ENCODE measurements around the gene ERBB4.

ERBB4 gene

GRCh38 chr2:212530373-212530772 lies 8.2 kb downstream of the ERBB4 start:
- H3K36me3 ChIP-seq (ENCODE audit: control insufficient read depth, insufficient read depth, low read length), result no peaks in the 10 kb centered on the region
- no peak overlapping the region for H3K4me3 ChIP-seq (ENCODE audit: insufficient read depth, low read depth, low read length)
- peaks cover under 1% of the 10 kb centered on the region for H3K4me1 ChIP-seq (ENCODE audit: control insufficient read depth, insufficient read depth, low read length)
- 83 to 100% methylated on average over 1 of the region's 1 CpG for WGBS, 2 experiments
- H3K27ac ChIP-seq (ENCODE audit: insufficient read depth, low read depth, low read length, poor library complexity, severe bottlenecking), result no peak overlapping the region
- H3K27me3 ChIP-seq (ENCODE audit: control insufficient read depth, insufficient read depth, low read length, poor library complexity, severe bottlenecking), result peaks cover 18% of the 10 kb centered on the region
- H3K9me3 ChIP-seq (ENCODE audit: control insufficient read depth, low read length), result no peaks in the 10 kb centered on the region

DNA sequence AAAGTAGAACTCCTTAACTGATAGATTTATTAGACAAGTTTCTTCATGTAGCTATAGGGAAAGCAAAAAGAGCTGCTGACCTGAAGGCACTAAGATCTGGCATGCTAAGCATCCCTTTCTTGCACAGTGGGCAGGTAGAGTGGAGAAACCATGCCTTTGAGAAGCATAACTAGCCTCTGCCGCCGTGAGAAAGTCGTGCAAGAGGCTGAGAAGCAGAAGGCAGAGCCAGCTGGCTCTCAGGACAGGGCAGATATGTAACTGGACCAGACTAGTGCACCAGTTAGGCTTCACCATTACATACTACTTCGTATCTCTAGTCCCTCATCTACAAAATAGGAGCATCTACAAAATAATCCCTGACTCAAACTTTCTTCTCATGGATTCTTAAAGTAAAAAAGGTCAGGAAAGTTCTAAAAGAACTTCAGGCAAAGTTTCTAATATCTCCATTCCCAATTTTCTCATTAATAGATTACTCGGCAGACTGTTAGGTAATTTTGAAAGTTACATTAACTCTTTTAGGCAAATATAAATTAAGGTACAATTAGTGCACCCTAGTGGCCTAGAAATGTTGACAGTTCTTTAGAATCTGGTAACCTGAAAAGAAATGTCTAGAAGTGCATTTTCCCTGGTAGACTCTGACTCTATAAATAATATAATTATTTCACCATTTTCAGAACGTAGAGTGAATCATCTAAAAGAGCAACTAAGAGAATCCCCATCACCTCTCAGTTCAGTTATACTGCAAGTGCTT lies 10.3 kb downstream of the ERBB4 start:
- WGBS, 2 experiments, result 69 to 79% methylated on average over 5 of the region's 6 CpGs
- no peak overlapping the region for H3K4me3 ChIP-seq (ENCODE audit: insufficient read depth, low read depth, low read length)
- no peak overlapping the region for H3K27ac ChIP-seq (ENCODE audit: insufficient read depth, low read depth, low read length, poor library complexity, severe bottlenecking)
- no peaks in the 10 kb centered on the region for H3K4me1 ChIP-seq (ENCODE audit: control insufficient read depth, insufficient read depth, low read length)
- H3K27me3 ChIP-seq (ENCODE audit: control insufficient read depth, insufficient read depth, low read length, poor library complexity, severe bottlenecking), result no peaks in the 10 kb centered on the region
- no peaks in the 10 kb centered on the region for H3K9me3 ChIP-seq (ENCODE audit: control insufficient read depth, low read length)
- no peaks in the 10 kb centered on the region for H3K36me3 ChIP-seq (ENCODE audit: control insufficient read depth, insufficient read depth, low read length)

- H3K4me3 ChIP-seq (ENCODE audit: insufficient read depth, low read depth, low read length), result no peak overlapping the region
- no peak overlapping the region for H3K27ac ChIP-seq (ENCODE audit: insufficient read depth, low read depth, low read length, poor library complexity, severe bottlenecking)
- WGBS, 2 experiments, result 100% methylated on average over 1 of the region's 1 CpG
- H3K4me1 ChIP-seq (ENCODE audit: control insufficient read depth, insufficient read depth, low read length), result no peaks in the 10 kb centered on the region
- no peaks in the 10 kb centered on the region for H3K36me3 ChIP-seq (ENCODE audit: control insufficient read depth, insufficient read depth, low read length)
- no peaks in the 10 kb centered on the region for H3K27me3 ChIP-seq (ENCODE audit: control insufficient read depth, insufficient read depth, low read length, poor library complexity, severe bottlenecking)
- H3K9me3 ChIP-seq (ENCODE audit: control insufficient read depth, low read length), result no peaks in the 10 kb centered on the region
Observed at GRCh38 chr2:212526059-212526458, 12.5 kb downstream of the ERBB4 start.

DNA sequence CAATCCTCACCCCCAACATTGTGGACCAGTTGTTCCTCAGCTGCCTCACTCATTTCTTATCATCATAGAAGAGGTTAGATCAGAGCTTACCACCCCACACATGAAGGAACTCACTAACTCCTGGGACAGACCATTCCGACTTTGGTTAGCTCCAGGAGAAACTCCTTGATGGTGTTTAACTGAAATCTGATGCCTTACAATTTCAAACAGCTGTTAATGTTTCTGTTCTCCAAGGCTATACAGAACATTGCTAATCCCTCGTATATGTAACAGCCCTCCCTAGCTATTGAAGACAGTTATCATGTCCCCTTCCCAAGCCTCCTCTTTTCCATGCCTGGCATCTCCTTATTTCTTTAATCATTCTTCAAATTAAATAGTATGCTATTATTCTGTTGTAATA lies 14.8 kb downstream of the ERBB4 start:
- Histone ChIP-seq H3K36me3 (ENCODE audit: control insufficient read depth, insufficient read depth, low read length) (no peaks in the 10 kb centered on the region), H3K9me3 (ENCODE audit: control insufficient read depth, low read length) (no peaks in the 10 kb centered on the region), H3K27ac (ENCODE audit: insufficient read depth, low read depth, low read length, poor library complexity, severe bottlenecking) (no peak overlapping the region), H3K27me3 (ENCODE audit: control insufficient read depth, insufficient read depth, low read length, poor library complexity, severe bottlenecking) (no peaks in the 10 kb centered on the region), H3K4me3 (ENCODE audit: insufficient read depth, low read depth, low read length) (no peak overlapping the region), H3K4me1 (ENCODE audit: control insufficient read depth, insufficient read depth, low read length) (no peaks in the 10 kb centered on the region)
- WGBS, 2 experiments, result 62 to 69% methylated on average over 2 of the region's 2 CpGs

DNA sequence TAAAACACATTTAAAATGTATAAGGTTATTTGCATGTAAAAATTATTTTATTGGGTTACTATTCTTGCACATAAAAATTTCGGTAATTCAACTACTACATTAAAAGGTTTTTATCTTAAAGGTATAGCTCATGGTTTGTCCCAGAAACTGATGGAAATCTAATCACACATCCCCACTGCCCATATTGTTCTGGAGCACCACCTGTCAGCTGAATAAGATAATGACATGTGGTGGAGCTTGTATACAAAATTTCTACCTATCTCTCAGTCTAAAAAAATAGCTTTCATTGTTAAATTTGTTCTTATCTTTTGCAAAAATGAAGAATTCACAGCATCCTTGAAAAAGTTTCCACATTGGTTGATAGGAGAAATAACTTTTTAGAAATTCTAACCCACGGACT lies 18.3 kb downstream of the ERBB4 start:
- H3K4me1 ChIP-seq (ENCODE audit: control insufficient read depth, insufficient read depth, low read length), result no peaks in the 10 kb centered on the region
- H3K4me3 ChIP-seq (ENCODE audit: insufficient read depth, low read depth, low read length), result no peak overlapping the region
- no peaks in the 10 kb centered on the region for H3K9me3 ChIP-seq (ENCODE audit: control insufficient read depth, low read length)
- no peaks in the 10 kb centered on the region for H3K27me3 ChIP-seq (ENCODE audit: control insufficient read depth, insufficient read depth, low read length, poor library complexity, severe bottlenecking)
- WGBS, 2 experiments, result 62 to 71% methylated on average over 1 to 2 of the region's 2 CpGs
- H3K27ac ChIP-seq (ENCODE audit: insufficient read depth, low read depth, low read length, poor library complexity, severe bottlenecking), result no peak overlapping the region
- no peaks in the 10 kb centered on the region for H3K36me3 ChIP-seq (ENCODE audit: control insufficient read depth, insufficient read depth, low read length)

DNA sequence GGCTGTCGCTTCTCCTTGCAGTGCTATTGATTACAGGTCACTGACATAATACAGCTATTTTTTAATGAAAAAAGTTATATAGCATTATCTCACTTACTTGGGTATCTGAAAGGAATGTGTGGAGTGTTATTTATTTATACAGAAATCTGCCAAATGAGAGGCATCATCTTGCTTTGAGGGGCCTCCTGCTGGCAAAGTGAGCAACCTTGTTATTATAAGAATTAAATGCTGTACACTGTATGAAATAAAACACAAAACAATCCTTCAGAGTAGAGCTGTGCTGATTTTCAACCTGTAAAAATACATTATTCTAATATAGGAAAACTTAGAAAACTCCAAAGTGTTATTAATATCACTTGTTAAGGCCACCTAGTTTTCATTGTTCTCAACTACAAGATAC lies 20.9 kb downstream of the ERBB4 start:
- Histone ChIP-seq H3K9me3 (ENCODE audit: control insufficient read depth, low read length) (no peaks in the 10 kb centered on the region), H3K4me1 (ENCODE audit: control insufficient read depth, insufficient read depth, low read length) (no peaks in the 10 kb centered on the region), H3K36me3 (ENCODE audit: control insufficient read depth, insufficient read depth, low read length) (no peaks in the 10 kb centered on the region), H3K27me3 (ENCODE audit: control insufficient read depth, insufficient read depth, low read length, poor library complexity, severe bottlenecking) (no peaks in the 10 kb centered on the region), H3K27ac (ENCODE audit: insufficient read depth, low read depth, low read length, poor library complexity, severe bottlenecking) (no peak overlapping the region), H3K4me3 (ENCODE audit: insufficient read depth, low read depth, low read length) (no peak overlapping the region)
- WGBS, 2 experiments, result no CpG with 5 or more reads among the region's 1 CpG

GRCh38 chr2:212505586-212505985 lies 33.0 kb downstream of the ERBB4 start:
- Histone ChIP-seq H3K4me3 (ENCODE audit: insufficient read depth, low read depth, low read length) (no peak overlapping the region), H3K9me3 (ENCODE audit: control insufficient read depth, low read length) (no peaks in the 10 kb centered on the region), H3K27ac (ENCODE audit: insufficient read depth, low read depth, low read length, poor library complexity, severe bottlenecking) (no peak overlapping the region), H3K36me3 (ENCODE audit: control insufficient read depth, insufficient read depth, low read length) (no peaks in the 10 kb centered on the region), H3K27me3 (ENCODE audit: control insufficient read depth, insufficient read depth, low read length, poor library complexity, severe bottlenecking) (no peaks in the 10 kb centered on the region), H3K4me1 (ENCODE audit: control insufficient read depth, insufficient read depth, low read length) (no peaks in the 10 kb centered on the region)
- 83 to 93% methylated on average over 1 of the region's 2 CpGs for WGBS, 2 experiments

DNA sequence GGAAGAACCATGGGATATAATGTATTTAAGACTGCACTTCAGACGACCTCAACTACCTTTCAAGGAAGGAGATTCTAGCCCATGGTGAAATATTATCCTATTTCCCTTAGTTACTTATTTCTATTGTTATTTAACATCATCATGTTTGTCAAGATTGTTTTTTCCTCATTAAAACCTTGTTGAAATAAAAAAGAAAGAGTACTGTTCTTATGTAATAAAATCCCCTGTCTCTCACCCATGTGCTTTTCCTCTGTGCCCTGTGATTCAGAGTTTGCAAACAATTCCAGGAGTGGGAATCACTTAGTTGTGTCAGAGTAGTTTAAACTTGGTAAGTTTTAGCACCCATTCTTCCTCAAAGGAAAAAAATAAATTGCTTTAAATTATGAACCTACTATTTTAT lies 43.6 kb downstream of the ERBB4 start:
- H3K4me3 ChIP-seq (ENCODE audit: insufficient read depth, low read depth, low read length), result no peak overlapping the region
- WGBS, 2 experiments, result no CpG with 5 or more reads among the region's 1 CpG
- H3K9me3 ChIP-seq (ENCODE audit: control insufficient read depth, low read length), result no peaks in the 10 kb centered on the region
- H3K36me3 ChIP-seq (ENCODE audit: control insufficient read depth, insufficient read depth, low read length), result no peaks in the 10 kb centered on the region
- H3K27me3 ChIP-seq (ENCODE audit: control insufficient read depth, insufficient read depth, low read length, poor library complexity, severe bottlenecking), result no peaks in the 10 kb centered on the region
- no peak overlapping the region for H3K27ac ChIP-seq (ENCODE audit: insufficient read depth, low read depth, low read length, poor library complexity, severe bottlenecking)
- H3K4me1 ChIP-seq (ENCODE audit: control insufficient read depth, insufficient read depth, low read length), result no peaks in the 10 kb centered on the region

- no peak overlapping the region for H3K4me3 ChIP-seq (ENCODE audit: insufficient read depth, low read depth, low read length)
- 63 to 96% methylated on average over 1 of the region's 1 CpG for WGBS, 2 experiments
- no peaks in the 10 kb centered on the region for H3K9me3 ChIP-seq (ENCODE audit: control insufficient read depth, low read length)
- no peak overlapping the region for H3K27ac ChIP-seq (ENCODE audit: insufficient read depth, low read depth, low read length, poor library complexity, severe bottlenecking)
- H3K36me3 ChIP-seq (ENCODE audit: control insufficient read depth, insufficient read depth, low read length), result no peaks in the 10 kb centered on the region
- no peaks in the 10 kb centered on the region for H3K4me1 ChIP-seq (ENCODE audit: control insufficient read depth, insufficient read depth, low read length)
- H3K27me3 ChIP-seq (ENCODE audit: control insufficient read depth, insufficient read depth, low read length, poor library complexity, severe bottlenecking), result no peaks in the 10 kb centered on the region
Observed at GRCh38 chr2:212494418-212495020, 44.1 kb downstream of the ERBB4 start.

- WGBS, 2 experiments, result 86 to 91% methylated on average over 3 of the region's 3 CpGs
Observed at GRCh38 chr2:212489719-212490346, 48.8 kb downstream of the ERBB4 start.

More at GRCh38 chr2:212489719-212490346, 48.8 kb downstream of the ERBB4 start:
- H3K27ac ChIP-seq (ENCODE audit: insufficient read depth, low read depth, low read length, poor library complexity, severe bottlenecking), result no peak overlapping the region
- H3K27me3 ChIP-seq (ENCODE audit: control insufficient read depth, insufficient read depth, low read length, poor library complexity, severe bottlenecking), result no peaks in the 10 kb centered on the region
- no peak overlapping the region for H3K4me3 ChIP-seq (ENCODE audit: insufficient read depth, low read depth, low read length)
- no peaks in the 10 kb centered on the region for H3K4me1 ChIP-seq (ENCODE audit: control insufficient read depth, insufficient read depth, low read length)
- no peaks in the 10 kb centered on the region for H3K9me3 ChIP-seq (ENCODE audit: control insufficient read depth, low read length)
- H3K36me3 ChIP-seq (ENCODE audit: control insufficient read depth, insufficient read depth, low read length), result no peaks in the 10 kb centered on the region
